AG09309 (cell line): ENCODE measurements around the gene STRN3.

Source experiments
- DNase-seq: peaks from one replicate; pipeline ENCODE4 v3.0.0-alpha.2; 2010; ENCODE audit warnings: low read depth
- H3K4me3 ChIP-seq: 2 replicates; pipeline ENCODE4 v1.5.1; 2011; ENCODE audit warnings: mild to moderate bottlenecking, low read depth, low read length, moderate library complexity; ENCODE audit not compliant: control insufficient read depth
- TF ChIP-seq, protein P1 (sequence below): IDR thresholded peaks from 2 replicates; pipeline ENCODE4 v1.5.1; 2011; ENCODE audit warnings: mild to moderate bottlenecking, low read depth, low read length, inconsistent platforms; ENCODE audit not compliant: insufficient read depth, control insufficient read depth; ENCODE audit errors: missing control alignments

Gene STRN3

DNA sequence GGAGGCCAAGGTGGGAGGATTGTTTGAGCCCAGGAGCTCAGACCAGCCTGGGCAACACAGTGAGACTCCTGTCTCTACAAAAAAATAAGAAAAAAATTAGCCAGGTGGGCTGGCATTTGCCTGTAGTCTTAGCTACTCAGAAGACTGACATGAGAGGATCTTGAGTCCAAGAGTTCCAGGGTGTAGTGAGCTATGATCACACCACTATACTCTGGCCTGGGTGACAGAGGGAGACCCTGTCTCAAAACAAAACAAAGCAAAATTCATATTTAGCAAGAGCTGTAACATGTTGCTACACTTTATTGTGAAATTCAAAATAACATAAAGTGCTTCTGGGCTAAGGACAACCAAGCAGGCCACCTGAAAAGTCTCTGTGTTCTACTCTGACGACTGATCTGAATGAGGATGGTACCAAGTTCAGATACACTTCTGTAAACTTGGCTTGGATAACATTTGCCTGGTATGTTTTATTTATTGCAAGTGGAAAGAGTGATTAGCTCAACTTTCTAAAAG is 11.6 kb upstream of the STRN3 start:
- TF ChIP-seq, protein P1, sequence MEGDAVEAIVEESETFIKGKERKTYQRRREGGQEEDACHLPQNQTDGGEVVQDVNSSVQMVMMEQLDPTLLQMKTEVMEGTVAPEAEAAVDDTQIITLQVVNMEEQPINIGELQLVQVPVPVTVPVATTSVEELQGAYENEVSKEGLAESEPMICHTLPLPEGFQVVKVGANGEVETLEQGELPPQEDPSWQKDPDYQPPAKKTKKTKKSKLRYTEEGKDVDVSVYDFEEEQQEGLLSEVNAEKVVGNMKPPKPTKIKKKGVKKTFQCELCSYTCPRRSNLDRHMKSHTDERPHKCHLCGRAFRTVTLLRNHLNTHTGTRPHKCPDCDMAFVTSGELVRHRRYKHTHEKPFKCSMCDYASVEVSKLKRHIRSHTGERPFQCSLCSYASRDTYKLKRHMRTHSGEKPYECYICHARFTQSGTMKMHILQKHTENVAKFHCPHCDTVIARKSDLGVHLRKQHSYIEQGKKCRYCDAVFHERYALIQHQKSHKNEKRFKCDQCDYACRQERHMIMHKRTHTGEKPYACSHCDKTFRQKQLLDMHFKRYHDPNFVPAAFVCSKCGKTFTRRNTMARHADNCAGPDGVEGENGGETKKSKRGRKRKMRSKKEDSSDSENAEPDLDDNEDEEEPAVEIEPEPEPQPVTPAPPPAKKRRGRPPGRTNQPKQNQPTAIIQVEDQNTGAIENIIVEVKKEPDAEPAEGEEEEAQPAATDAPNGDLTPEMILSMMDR: no peak
- no peak overlapping the region for H3K4me3 ChIP-seq
- no peak for DNase-seq

DNA sequence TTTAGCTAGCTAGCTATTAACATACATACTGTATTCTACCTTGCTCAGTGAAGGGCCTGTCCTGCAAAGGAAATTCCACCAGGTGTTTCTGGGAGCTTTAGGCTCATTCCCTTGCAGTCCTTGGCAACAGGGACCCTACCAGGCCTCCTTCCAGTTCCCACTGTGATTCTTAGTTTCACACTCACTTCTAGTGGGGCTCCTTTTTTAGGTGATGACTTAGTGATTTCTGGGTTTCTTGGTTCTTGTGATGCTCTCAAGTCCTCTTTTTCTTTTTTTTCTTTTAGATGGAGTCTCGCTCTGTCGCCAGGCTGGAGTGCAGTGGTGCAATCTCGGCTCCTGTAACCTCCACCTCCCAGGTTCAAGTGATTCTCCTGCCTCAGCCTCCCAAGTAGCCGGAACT is 10.4 kb upstream of the STRN3 start:
- no peak for DNase-seq
- no peak overlapping the region for H3K4me3 ChIP-seq
- TF ChIP-seq, protein P1: no peak

DNA sequence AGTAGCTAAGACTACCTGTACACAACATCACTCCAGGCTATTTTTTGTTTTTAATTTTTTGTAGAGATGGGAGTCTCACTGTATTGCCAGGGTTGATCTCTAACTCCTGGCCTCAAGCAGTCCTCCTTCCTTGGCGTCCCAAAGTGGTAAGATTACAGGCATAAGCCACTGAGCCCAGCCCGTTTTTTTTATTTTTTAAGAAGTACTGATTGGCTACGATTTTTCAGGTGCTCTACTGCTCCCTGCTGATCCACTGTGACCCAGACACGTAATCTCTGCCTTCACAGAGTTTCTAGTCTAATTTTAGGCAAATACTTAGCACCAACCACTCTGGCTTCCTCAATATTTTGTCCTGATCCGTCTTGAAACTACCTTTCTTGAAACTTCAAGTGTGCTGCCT is 4.3 kb upstream of the STRN3 start:
- no peak for DNase-seq
- TF ChIP-seq, protein P1: no peak
- H3K4me3 ChIP-seq: no peak overlapping the region

DNA sequence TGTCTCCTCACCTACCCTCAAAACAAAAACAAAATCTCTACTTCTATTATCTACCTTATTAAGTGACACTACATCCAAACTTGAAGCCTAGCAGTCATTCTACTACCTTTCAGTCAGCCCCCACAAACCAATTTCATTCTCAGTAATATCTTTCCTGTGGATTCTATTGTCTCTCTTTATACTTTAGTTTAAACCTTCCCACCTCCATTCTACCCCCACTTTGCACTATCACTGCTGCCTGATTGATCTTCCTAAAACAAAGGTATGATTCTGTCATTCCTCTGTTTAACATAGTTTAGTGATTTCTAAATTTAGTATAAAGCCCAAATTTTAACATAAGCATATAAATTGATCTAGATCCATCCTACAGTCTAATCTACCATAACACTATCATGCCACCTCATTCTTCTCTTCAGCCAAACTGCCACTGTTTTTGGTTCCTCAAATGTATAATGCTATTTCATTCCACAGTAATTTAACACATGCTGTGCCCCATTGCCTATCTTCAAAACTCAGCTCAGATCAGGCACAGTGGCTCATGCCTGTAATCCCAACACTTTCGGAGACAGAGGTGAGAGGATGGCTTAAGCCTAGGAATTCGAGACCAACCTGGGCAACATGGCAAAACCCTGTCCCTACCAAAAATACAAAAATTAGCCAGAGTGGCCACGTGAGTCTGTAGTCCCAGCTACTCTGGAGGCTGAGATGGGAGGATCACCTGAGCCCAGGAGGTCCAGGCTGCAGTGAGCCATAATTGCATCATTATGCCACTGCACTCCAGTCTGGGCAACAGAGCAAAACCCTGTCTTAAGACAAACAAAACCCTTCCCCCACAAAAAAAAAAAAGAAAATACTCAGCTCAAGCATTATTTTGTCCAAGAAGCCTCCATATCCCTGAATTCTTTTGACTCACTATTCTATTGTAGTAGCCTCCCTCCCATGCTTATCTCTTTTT is 3.1 kb upstream of the STRN3 start:
- no peak overlapping the region for H3K4me3 ChIP-seq
- TF ChIP-seq, protein P1: no peak
- DNase-seq: no peak

DNA sequence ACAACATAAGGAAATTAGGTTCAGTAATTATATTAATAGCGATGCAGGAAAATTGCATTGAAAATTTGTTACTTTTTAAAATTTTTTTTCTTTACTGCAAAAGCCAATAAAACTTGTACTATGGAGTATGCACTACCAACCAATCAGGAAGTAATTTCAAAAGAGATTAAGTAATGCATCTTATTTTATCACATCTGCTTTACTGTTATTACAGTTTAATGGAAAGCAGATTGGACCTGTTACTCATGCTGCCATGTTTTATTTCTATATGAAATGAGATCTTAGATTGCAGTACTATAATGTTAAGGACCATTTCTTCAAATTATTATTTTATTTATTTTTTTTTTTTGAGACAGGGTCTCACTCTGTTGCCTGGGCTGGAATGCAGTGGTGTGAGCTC is 1.7 kb upstream of the STRN3 start:
- TF ChIP-seq, protein P1: no peak
- no peak overlapping the region for H3K4me3 ChIP-seq
- no peak for DNase-seq

DNA sequence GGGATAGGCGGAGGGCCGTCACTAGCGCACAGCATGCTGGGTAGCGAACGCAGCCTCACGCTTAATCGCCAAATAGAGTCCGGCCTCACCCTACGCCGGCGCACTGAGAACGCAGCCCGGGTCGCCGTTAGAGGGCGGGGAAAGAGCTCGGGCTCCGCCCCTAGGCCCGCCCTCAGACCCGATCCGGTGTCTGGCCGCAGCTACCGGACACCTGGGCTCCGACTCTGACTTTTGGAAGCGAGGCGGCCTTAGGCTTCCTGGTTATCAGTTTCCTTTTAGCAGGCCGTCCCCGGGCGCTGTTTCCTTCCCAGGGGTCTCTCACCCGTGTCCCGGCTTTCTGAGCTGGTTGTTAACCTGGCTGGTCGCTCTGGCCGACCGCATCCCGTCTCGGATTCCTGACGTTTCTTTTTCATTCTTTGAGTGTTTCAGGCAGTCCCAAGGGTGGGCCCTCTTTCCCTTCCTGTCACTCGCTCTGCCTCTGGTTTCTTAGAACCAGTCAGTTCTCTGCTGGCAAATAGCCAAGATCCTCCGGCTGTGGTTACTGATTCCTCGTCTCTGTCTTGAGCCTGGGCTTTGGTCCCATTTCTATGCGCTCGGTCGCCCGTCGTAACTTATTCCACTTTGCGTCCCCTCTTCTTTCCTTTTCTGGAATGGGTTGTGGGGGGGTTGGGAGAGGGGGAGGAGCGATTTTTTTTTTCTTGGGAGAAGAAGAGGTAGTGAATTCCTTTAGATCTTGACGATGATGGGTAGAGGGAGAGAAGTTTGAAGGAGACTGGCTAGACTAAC is 464 bp upstream of the STRN3 start:
- TF ChIP-seq, protein P1: no peak
- H3K4me3 ChIP-seq: peak overlapping the region; percentile 84
- peak; percentile 86 for DNase-seq
